ENCODE results near the gene SEZ6L2. TPM values are rescaled to one million over a fixed set of nuclear protein-coding genes. Genes with fewer than 3 reads are reported as not detected.

Gene SEZ6L2
- total and polyA plus RNA-seq, 9 of the 15 experiments (the other 6 are each of a cell fraction or from before 2014, with no cell fraction given) = 0.10 to 2.1 (median 0.72) TPM

GRCh38 chr16:29910819-29911675 lies 11.7 kb upstream of the SEZ6L2 start:
- ChIA-PET CTCF (ENCODE audit: low intra/inter-chr PET ratio) (interaction anchor here (0.6 kb wide), 1 partner anchor 108 kb away, joined by 4 read pairs; no protein-coding TSS in a partner anchor), POLR2A (interaction anchor here (0.6 to 1.2 kb wide), 3 partner anchors 9 to 15 kb away, joined by 3 to 5 read pairs (median 4); partner anchors contain the start of gene KCTD13)
- no peak overlapping the region for H2AFZ ChIP-seq (ENCODE audit: low read depth, low read length)
- FAIRE-seq (no peak), ATAC-seq (peak; percentile 69), DNase-seq (ENCODE audit: extremely low read depth in 1 of 4, low spot score in 3 of 4) (peak in 1 of 4 experiments; percentile 28)
- BruUV-seq (replicated peaks) = no TSS peak
- H3K27ac ChIP-seq (ENCODE audit: extremely low read depth, low read depth, low read length) = no peak overlapping the region
- intact Hi-C loops (cut with micrococcal nuclease) (no loop called here), in situ Hi-C loops (cut with MboI) (no loop called here)
- no peaks in the 10 kb centered on the region for H3K9me1 ChIP-seq (ENCODE audit: control insufficient read depth, insufficient read depth, low read length)
- no peaks in the 10 kb centered on the region for H3K27me3 ChIP-seq (ENCODE audit: control insufficient read depth in 2 of 2, insufficient read depth in 2 of 2, low read length in 2 of 2)
- no peaks in the 10 kb centered on the region for H3K79me2 ChIP-seq (ENCODE audit: control insufficient read depth, insufficient read depth, low read length)
- peaks cover 8% of the 10 kb centered on the region; the same call in 1 of the 3 replicates for H3K36me3 ChIP-seq (ENCODE audit: control insufficient read depth, insufficient read depth, low read length)
- no peak overlapping the region for H3K4me2 ChIP-seq (ENCODE audit: insufficient read depth, low read length)
- peak overlapping the region in 1 of 2 experiments; percentile 68; a peak in 2 of 4 replicates for H3K9ac ChIP-seq (ENCODE audit: insufficient read depth in 1 of 2, low read depth in 2 of 2, low read length in 2 of 2)
- 68% methylated on average over 19 of the region's 20 CpGs for WGBS (ENCODE audit: insufficient coverage, low coverage, missing lambda C conversion rate)
- H3K4me3 ChIP-seq = no peak overlapping the region
- H3K9me3 ChIP-seq (replicated peaks; ENCODE audit: control insufficient read depth, insufficient read depth, low read depth, low read length) = no peaks in the 10 kb centered on the region
- H3K4me1 ChIP-seq (replicated peaks in 1 of 2; ENCODE audit: control insufficient read depth in 2 of 2, insufficient read depth in 2 of 2, low read length in 2 of 2) = peaks cover 0 to 16% of the 10 kb centered on the region in 2 experiments; a peak in 2 of 5 replicates
- no peaks in the 10 kb centered on the region for H4K20me1 ChIP-seq (replicated peaks; ENCODE audit: control insufficient read depth, insufficient read depth, low read length)
- TF ChIP-seq RAD21 (CRISPR knock-in tag; conservative IDR thresholded peaks at IDR 0.05 in 1 of 2, IDR thresholded peaks at IDR 0.05 in 1 of 2) (peak in 1 of 2 experiments; percentile 40; a peak in 2 of 4 replicates), ZNF263 (CRISPR knock-in tag; IDR thresholded peaks at IDR 0.05; ENCODE audit: borderline replicate concordance) (peak; percentile 70), RBFOX2 (IDR thresholded peaks at IDR 0.05; ENCODE audit: low read depth, low read length) (no peak), ESRRA (IDR thresholded peaks at IDR 0.05; ENCODE audit: borderline replicate concordance, low read depth) (peak; percentile 80), POLR2G (IDR thresholded peaks at IDR 0.05; ENCODE audit: low read depth, low read length) (peak; percentile 38; the same call in 1 of the 2 replicates), NONO (IDR thresholded peaks at IDR 0.05; ENCODE audit: low read depth in 2 of 2, low read length in 1 of 2) (no peak), BRD9 (IDR thresholded peaks at IDR 0.05; ENCODE audit: low read depth, partially characterized antibody) (no peak), REST (IDR thresholded peaks at IDR 0.05; ENCODE audit: borderline replicate concordance) (peak; percentile 21; the same call in 1 of the 2 replicates), REST (CRISPR knock-in tag; IDR thresholded peaks at IDR 0.05; ENCODE audit: low read depth) (no peak)

Data from K562 (cell line).